SK-N-SH treated with all-trans-retinoic acid at 6 μM for 48 hours (cell line): ENCODE measurements around the gene G3BP2.

ENCODE experiments used
- ATAC-seq: fragments of 200-7000 bp; cut with Tn5 transposase; 3 replicates; pipeline ENCODE4 v1.9.1; 2020; ENCODE audit warnings: mild to moderate bottlenecking, moderate library complexity
- ARNTL ChIP-seq: fragments of 450-650 bp; formaldehyde crosslinking; IDR thresholded peaks from 2 replicates; pipeline ENCODE4 v1.5.0; 2020; ENCODE audit warnings: low read depth, mild to moderate bottlenecking, moderate library complexity, borderline replicate concordance
- CSDC2 ChIP-seq: fragments of 250-450 bp; sonication (Bioruptor Pico); IDR thresholded peaks from 2 replicates; pipeline ENCODE4 v1.5.0; 2020; ENCODE audit warnings: mild to moderate bottlenecking, moderate library complexity
- ESRRG ChIP-seq: fragments of 250-450 bp; sonication (Bioruptor Pico); IDR thresholded peaks from 2 replicates; pipeline ENCODE4 v1.6.1; 2021; ENCODE audit warnings: mild to moderate bottlenecking
- GLIS3 ChIP-seq: fragments of 250-450 bp; sonication (Bioruptor Pico); IDR thresholded peaks from 2 replicates; pipeline ENCODE4 v1.5.0; 2020; ENCODE audit warnings: mild to moderate bottlenecking, moderate library complexity
- ISL1 ChIP-seq: fragments of 250-450 bp; sonication (Bioruptor Pico); IDR thresholded peaks from 2 replicates; pipeline ENCODE4 v2.1.2; 2022; ENCODE audit warnings: mild to moderate bottlenecking, moderate library complexity
- OSR1 ChIP-seq: fragments of 250-450 bp; sonication (Bioruptor Pico); IDR thresholded peaks from 2 replicates; pipeline ENCODE4 v1.8.0; 2022; ENCODE audit warnings: moderate library complexity, mild to moderate bottlenecking, inconsistent platforms
- PPARA ChIP-seq: fragments of 250-450 bp; sonication (Bioruptor Pico); IDR thresholded peaks from 2 replicates; pipeline ENCODE4 v1.5.0; 2020; ENCODE audit warnings: mild to moderate bottlenecking, borderline replicate concordance
- RARB ChIP-seq: fragments of 250-450 bp; sonication (Bioruptor Pico); IDR thresholded peaks from 2 replicates; pipeline ENCODE4 v1.8.0; 2021; ENCODE audit warnings: mild to moderate bottlenecking, moderate library complexity
- TCF4 ChIP-seq: fragments of 250-450 bp; sonication (Bioruptor Pico); IDR thresholded peaks from 2 replicates; pipeline ENCODE4 v1.8.0; 2021; ENCODE audit warnings: mild to moderate bottlenecking, moderate library complexity, borderline replicate concordance
- ZC3H10 ChIP-seq: fragments of 250-450 bp; sonication (Bioruptor Pico); IDR thresholded peaks from 2 replicates; pipeline ENCODE4 v1.5.1; 2021; ENCODE audit warnings: mild to moderate bottlenecking, moderate library complexity
- ZFP30 ChIP-seq: fragments of 450-650 bp; formaldehyde crosslinking; IDR thresholded peaks from 2 replicates; pipeline ENCODE4 v1.5.0; 2022; ENCODE audit warnings: mild to moderate bottlenecking, moderate library complexity
- ZNF565 ChIP-seq: fragments of 450-650 bp; formaldehyde crosslinking; conservative IDR thresholded peaks from 2 replicates; pipeline ENCODE4 v1.5.0; 2020; ENCODE audit warnings: low read depth, mild to moderate bottlenecking, moderate library complexity
- ZNF8 ChIP-seq: fragments of 450-650 bp; formaldehyde crosslinking; IDR thresholded peaks from 2 replicates; pipeline ENCODE4 v1.5.0; 2020; ENCODE audit warnings: mild to moderate bottlenecking, moderate library complexity
- TF ChIP-seq, protein P1 (sequence below): fragments of 250-450 bp; sonication (Bioruptor Pico); IDR thresholded peaks from 2 replicates; pipeline ENCODE4 v1.5.0; 2020; ENCODE audit warnings: mild to moderate bottlenecking, moderate library complexity
- TF ChIP-seq, protein P2 (sequence below): fragments of 250-450 bp; sonication (Bioruptor Pico); IDR thresholded peaks from 2 replicates; pipeline ENCODE4 v1.5.1; 2021; ENCODE audit warnings: mild to moderate bottlenecking, moderate library complexity
- TF ChIP-seq, protein P3 (sequence below): fragments of 250-450 bp; sonication (Bioruptor Pico); IDR thresholded peaks from 2 replicates; pipeline ENCODE4 v1.5.1; 2020; ENCODE audit warnings: low read depth, mild to moderate bottlenecking, moderate library complexity
- TF ChIP-seq, protein P4 (sequence below): fragments of 250-450 bp; sonication (Bioruptor Pico); IDR thresholded peaks from 2 replicates; pipeline ENCODE4 v1.8.0; 2021; ENCODE audit warnings: low read depth, mild to moderate bottlenecking, moderate library complexity, borderline replicate concordance
- TF ChIP-seq, protein P5 (sequence below): fragments of 250-450 bp; sonication (Bioruptor Pico); IDR thresholded peaks from 2 replicates; pipeline ENCODE4 v1.8.0; 2020; ENCODE audit warnings: mild to moderate bottlenecking, moderate library complexity, borderline replicate concordance

Gene G3BP2

DNA sequence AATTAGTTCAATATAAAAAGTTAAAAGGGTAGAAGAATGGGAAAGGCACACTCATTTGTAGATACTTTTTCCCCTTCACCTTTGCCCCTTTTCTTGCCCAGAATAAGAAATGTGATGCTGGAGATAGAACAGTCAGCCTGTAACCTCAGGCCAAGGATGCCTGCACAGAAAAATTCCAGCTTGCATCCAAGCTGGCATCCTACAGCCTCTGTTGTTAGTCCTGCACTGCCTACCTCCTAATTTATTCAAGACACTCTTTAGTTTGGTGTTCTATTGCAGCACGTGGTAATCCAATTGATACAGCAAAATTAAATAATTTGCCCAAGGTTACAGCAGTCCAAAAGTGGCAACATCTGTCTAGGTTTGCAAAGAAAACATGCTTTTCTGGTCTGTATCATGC is 41.5 kb upstream of the G3BP2 start:
- peak; percentile 73 for ATAC-seq
- no peak for TF ChIP-seq ISL1 (CRISPR knock-in tag)
- no peak for TF ChIP-seq ZNF565 (CRISPR knock-in tag)
- no peak for TF ChIP-seq GLIS3 (CRISPR knock-in tag)
- TF ChIP-seq ARNTL (CRISPR knock-in tag): no peak
- TF ChIP-seq, protein P1, sequence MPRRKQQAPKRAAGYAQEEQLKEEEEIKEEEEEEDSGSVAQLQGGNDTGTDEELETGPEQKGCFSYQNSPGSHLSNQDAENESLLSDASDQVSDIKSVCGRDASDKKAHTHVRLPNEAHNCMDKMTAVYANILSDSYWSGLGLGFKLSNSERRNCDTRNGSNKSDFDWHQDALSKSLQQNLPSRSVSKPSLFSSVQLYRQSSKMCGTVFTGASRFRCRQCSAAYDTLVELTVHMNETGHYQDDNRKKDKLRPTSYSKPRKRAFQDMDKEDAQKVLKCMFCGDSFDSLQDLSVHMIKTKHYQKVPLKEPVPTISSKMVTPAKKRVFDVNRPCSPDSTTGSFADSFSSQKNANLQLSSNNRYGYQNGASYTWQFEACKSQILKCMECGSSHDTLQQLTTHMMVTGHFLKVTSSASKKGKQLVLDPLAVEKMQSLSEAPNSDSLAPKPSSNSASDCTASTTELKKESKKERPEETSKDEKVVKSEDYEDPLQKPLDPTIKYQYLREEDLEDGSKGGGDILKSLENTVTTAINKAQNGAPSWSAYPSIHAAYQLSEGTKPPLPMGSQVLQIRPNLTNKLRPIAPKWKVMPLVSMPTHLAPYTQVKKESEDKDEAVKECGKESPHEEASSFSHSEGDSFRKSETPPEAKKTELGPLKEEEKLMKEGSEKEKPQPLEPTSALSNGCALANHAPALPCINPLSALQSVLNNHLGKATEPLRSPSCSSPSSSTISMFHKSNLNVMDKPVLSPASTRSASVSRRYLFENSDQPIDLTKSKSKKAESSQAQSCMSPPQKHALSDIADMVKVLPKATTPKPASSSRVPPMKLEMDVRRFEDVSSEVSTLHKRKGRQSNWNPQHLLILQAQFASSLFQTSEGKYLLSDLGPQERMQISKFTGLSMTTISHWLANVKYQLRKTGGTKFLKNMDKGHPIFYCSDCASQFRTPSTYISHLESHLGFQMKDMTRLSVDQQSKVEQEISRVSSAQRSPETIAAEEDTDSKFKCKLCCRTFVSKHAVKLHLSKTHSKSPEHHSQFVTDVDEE (CRISPR knock-in tag): no peak
- TF ChIP-seq ZC3H10 (CRISPR knock-in tag): no peak
- TF ChIP-seq, protein P2, sequence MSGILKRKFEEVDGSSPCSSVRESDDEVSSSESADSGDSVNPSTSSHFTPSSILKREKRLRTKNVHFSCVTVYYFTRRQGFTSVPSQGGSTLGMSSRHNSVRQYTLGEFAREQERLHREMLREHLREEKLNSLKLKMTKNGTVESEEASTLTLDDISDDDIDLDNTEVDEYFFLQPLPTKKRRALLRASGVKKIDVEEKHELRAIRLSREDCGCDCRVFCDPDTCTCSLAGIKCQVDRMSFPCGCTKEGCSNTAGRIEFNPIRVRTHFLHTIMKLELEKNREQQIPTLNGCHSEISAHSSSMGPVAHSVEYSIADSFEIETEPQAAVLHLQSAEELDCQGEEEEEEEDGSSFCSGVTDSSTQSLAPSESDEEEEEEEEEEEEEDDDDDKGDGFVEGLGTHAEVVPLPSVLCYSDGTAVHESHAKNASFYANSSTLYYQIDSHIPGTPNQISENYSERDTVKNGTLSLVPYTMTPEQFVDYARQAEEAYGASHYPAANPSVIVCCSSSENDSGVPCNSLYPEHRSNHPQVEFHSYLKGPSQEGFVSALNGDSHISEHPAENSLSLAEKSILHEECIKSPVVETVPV (CRISPR knock-in tag): no peak
- TF ChIP-seq, protein P3, sequence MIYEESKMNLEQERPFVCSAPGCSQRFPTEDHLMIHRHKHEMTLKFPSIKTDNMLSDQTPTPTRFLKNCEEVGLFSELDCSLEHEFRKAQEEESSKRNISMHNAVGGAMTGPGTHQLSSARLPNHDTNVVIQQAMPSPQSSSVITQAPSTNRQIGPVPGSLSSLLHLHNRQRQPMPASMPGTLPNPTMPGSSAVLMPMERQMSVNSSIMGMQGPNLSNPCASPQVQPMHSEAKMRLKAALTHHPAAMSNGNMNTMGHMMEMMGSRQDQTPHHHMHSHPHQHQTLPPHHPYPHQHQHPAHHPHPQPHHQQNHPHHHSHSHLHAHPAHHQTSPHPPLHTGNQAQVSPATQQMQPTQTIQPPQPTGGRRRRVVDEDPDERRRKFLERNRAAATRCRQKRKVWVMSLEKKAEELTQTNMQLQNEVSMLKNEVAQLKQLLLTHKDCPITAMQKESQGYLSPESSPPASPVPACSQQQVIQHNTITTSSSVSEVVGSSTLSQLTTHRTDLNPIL (CRISPR knock-in tag): no peak
- TF ChIP-seq PPARA (CRISPR knock-in tag): no peak
- TF ChIP-seq RARB: no peak
- TF ChIP-seq ESRRG (CRISPR knock-in tag): no peak

DNA sequence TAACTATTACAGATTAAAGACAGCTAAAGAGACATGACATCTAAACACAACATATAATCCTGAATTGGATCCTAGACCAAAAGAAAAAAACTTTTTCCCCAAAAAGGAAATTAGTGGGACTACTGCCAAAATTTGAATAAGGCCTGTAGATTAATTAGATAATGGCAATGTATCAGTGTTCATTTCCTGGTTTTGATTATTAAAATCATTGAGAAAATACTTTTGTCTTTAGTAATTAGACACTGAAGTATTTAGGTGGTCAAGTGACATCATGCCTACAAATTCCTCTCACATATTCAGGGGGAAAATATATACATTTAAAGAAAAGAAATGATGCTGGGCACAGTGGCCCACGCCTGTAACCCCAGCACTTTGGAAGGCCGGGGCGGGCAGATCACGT is 40.8 kb upstream of the G3BP2 start:
- TF ChIP-seq ZNF8 (CRISPR knock-in tag) (no peak), ESRRG (CRISPR knock-in tag) (no peak), ZFP30 (no peak), ARNTL (CRISPR knock-in tag) (no peak)
- TF ChIP-seq, protein P4, sequence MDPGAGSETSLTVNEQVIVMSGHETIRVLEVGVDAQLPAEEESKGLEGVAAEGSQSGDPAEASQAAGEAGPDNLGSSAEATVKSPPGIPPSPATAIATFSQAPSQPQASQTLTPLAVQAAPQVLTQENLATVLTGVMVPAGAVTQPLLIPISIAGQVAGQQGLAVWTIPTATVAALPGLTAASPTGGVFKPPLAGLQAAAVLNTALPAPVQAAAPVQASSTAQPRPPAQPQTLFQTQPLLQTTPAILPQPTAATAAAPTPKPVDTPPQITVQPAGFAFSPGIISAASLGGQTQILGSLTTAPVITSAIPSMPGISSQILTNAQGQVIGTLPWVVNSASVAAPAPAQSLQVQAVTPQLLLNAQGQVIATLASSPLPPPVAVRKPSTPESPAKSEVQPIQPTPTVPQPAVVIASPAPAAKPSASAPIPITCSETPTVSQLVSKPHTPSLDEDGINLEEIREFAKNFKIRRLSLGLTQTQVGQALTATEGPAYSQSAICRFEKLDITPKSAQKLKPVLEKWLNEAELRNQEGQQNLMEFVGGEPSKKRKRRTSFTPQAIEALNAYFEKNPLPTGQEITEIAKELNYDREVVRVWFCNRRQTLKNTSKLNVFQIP: no peak
- TF ChIP-seq, protein P5, sequence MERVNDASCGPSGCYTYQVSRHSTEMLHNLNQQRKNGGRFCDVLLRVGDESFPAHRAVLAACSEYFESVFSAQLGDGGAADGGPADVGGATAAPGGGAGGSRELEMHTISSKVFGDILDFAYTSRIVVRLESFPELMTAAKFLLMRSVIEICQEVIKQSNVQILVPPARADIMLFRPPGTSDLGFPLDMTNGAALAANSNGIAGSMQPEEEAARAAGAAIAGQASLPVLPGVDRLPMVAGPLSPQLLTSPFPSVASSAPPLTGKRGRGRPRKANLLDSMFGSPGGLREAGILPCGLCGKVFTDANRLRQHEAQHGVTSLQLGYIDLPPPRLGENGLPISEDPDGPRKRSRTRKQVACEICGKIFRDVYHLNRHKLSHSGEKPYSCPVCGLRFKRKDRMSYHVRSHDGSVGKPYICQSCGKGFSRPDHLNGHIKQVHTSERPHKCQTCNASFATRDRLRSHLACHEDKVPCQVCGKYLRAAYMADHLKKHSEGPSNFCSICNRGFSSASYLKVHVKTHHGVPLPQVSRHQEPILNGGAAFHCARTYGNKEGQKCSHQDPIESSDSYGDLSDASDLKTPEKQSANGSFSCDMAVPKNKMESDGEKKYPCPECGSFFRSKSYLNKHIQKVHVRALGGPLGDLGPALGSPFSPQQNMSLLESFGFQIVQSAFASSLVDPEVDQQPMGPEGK (CRISPR knock-in tag): no peak
- no peak for ATAC-seq

DNA sequence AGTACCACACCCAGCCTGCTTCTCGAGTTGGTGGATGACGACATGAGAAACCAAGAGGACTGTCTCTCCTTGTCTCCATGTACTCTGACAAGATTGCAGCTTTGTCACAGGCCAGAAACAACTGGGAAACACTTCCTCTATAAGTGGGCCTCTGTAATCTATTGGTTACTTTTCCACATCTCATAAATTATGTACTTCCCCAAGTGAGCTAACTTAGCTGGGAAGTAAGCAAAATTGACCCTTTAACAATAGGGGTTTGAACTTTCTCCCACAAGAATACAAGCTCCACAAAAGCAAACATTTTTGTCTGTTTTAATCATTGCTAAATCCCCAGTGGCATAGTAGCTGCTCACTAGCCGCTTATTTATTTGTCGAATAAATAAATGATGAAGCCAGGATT is 37.0 kb upstream of the G3BP2 start:
- TF ChIP-seq ZNF565 (CRISPR knock-in tag): no peak
- TF ChIP-seq, protein P1 (CRISPR knock-in tag): no peak
- TF ChIP-seq, protein P5 (CRISPR knock-in tag): no peak
- TF ChIP-seq RARB: no peak
- no peak for TF ChIP-seq PPARA (CRISPR knock-in tag)
- no peak for TF ChIP-seq CSDC2 (CRISPR knock-in tag)
- TF ChIP-seq GLIS3 (CRISPR knock-in tag): no peak
- no peak for TF ChIP-seq OSR1 (CRISPR knock-in tag)
- no peak for TF ChIP-seq TCF4
- TF ChIP-seq, protein P4: no peak
- ATAC-seq: no peak
